Right lung (tissue), 5 donors: ENCODE measurements around the gene FBN3. TPM values are rescaled to one million over a fixed set of nuclear protein-coding genes. Genes with fewer than 3 reads are reported as not detected.
"Not testable (repeated sequence)": the region's sequence is repeated elsewhere in the genome, so short reads cannot be mapped to it uniquely, and the experiment has no call there.

Experiments
- DNase-seq, 2 donors: peaks; one replicate each; pipeline ENCODE4 v3.0.0-alpha.2; 2013
- polyA plus RNA-seq, 5 donors: library from polyadenylated mRNA; unstranded; fragments of 120-200 nt; gene quantifications; one replicate each; pipeline versions ENCODE4 v1.2.1 to v1.2.3, GENCODE V29; 2013; ENCODE audit warnings: inconsistent platforms in 1 of 5, low replicate concordance in 1 of 5; ENCODE audit not compliant: insufficient read length in 5 of 5, insufficient read depth in 1 of 5

FBN3 gene
- polyA plus RNA-seq, 5 donors: 52.4 to 74.3 (median 54.0) TPM

DNA sequence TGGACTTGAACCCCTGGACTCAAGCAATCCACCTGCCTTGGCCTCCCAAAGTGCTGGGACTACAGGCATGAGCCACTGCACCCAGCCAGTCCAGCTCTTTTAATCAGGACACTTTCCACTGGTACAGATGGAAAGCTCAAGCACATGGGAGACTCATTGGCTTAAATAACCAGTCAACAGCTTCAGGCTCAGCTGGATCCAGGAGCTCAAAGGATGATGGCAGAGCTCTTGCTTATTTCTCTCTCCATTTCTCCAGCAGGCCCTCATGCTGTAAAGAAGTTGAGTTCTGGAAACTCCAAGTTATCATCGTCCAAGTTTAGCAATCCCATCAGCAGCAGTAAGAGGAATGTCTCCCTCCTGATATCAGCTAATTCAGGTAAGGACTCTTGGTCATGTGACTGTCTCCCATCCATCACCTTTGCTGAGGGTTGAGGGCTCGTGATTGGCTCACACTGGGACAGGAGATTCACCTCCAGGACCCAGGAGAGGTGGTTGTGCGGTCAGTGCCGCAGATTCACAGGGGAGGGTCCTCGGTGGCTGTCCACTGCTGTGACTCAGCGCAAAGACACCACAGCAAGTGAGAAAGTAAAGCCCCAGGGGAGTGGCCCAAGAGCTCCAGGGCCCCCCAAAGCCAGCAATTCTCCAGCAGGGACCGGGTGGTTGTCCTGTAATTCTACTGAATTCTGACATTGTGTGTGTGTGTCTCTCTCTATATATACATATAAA lies 91.7 kb downstream of the FBN3 start:
- no peak for DNase-seq

DNA sequence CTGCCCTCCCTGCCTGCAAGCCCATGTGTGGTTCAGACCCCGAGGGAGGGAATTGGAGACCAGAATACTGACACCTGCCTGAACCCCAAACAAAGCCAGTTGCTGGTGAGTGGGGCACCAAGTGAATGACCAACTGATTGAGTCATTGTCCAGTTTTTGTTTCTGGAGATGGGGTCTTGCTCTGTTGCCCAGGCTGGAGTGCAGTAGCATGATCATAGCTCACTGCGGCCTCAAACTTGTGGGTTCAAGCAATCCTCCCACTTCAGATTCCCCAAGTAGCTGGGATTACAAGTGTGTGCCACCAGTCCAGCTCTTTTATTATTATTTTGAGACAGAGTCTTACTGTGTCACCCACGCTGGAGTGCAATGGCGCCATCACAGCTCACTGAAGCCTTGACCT lies 92.9 kb downstream of the FBN3 start:
- no peak for DNase-seq

DNA sequence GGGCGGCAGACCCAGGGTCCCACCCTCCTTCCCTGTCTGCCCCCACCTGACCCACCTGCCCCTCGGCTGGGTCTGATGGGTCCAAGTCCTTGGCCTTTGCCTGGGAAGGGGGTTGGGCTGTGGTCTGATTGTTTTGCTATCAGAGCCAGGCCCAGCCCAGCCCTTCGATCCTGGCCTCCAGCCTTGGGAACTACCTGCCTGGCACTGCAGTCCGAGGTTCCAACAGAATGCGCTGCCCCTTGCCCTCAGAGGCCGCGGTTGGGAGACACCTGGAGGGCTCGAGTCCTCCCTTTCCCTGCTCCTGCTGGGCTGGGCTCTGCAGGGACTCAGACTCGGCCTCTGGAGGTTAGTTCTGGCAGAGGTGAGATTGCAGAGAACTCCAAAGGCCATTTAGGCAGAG lies 95.2 kb downstream of the FBN3 start:
- no peak for DNase-seq

DNA sequence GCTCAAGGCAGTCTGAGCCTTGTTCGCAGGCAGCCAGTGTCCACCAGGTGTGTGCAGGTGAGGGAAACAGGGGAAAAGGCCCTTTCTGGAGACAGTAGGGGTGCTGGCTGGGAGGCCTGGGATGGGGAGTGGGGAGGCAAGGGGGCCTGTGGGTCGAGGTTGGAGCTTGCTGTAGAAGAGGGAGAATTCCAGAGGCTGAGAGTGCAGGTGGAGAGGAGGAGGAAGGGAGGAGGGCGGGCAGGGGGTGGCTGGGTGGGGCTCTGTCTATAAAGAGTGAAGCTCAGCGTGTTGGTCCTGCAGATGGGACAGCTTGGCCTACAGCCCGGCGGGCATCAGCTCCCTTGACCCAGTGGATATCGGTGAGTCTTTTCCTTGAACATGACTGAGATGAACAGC lies 96.9 kb downstream of the FBN3 start, which contains the start of gene CCL25:
Gene CCL25 (plus strand): TSS at position 297 of the 396 bp plus-strand sequence. CDS start 290 bp downstream, outside the sequence.
- no peak for DNase-seq

DNA sequence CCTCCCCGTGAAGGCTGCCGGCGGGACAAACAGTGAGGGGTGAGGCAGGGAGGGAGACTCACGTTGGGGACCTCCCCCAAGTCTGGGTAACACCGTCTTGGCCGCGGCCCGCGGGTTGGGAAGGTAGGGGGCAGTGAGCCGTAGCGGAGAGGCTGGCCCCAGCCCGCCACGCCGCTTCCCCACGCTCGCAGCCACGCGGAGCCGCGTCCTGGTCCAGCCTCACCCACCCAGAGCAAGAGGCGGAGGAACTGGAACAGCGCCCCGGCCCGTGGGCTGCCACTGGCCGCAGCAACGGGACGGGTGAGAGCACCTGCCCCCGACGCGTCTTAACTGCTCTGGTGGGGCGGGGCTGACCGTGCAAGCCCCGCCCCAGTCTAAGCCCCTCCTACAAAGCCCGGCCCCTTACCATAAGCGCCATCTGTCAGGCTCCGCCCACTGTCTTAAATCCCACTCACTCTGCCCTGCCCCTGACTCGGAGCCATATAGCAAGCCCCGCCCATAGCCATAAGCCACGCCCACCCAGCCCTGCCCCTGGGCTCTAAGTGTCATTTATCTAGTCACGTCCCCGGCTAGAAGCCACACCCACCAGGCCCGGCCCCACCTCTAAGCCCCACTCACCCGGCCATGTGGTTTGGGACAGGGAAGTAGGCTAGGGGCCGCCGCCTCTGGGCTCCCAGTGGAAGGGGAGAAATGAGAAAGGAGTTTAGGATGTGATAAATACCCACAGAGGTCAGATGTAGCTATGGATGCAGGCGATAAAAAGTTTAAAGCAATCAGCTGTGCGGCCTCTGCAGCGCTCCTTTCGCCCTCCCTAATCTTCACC lies 98.9 kb downstream of the FBN3 start:
- DNase-seq: peak; percentile 40 to 59

DNA sequence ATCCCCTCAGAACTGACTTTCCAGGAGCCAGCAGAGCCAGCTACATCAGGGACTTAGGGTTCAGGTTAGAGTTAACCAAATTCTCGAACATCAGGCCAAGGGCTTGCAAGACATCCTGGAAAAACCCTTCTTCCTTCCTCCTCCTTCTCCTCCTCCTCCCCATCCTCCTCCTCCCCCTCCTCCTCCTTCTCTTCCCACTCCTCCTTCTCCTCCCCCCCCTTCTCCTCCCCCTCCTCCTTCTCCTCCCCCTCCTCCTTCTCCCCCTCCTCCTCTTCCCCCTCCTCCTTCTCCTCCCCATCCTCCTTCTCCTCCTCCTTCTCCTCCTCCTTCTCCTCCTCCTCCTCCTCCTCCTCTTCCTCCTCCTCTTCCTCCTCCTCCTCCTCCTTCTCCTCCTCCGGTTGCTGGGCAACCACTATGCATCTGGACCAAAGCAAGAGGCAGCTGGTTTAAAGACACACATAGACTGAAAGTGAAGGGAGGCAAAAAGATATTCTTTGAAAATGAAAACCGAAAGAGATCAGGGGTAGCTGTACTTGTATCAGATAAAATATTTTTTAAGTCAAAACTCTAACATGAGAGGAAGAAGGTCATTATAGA lies 102.7 kb downstream of the FBN3 start:
- DNase-seq: no peak

DNA sequence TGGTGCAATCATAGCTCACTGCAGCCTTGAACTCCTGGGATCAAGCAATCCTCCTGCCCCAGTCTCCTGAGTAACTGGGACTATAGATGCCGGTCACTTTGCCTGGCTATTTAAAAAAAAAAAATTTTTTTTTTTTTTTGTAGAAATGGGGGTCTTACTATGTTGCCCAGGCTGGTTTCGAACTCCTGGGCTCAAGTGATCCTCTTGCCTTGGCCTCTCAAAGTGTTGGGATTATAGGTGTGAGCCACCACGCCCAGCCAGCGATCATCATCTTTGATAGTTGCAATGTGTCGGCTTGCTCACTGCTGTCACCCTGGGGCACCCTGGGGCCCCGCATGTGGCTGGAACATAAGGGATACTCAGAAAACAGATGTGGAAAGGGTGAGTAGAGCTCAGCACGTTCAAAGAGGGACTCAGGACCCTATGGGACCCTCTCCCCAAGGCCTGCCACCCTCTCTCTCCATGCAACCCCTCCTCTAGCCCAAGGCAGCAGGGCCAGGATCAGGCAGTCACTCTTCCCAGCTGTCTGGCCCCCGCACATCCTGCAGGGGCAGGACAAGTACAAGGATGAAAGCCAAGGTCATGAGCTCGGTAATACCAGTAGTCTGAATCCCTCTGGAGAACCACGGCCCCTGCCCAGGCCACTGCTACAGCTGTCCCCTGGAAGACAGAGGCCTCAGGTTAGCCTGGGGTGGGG lies 103.4 kb downstream of the FBN3 start:
- no peak for DNase-seq

DNA sequence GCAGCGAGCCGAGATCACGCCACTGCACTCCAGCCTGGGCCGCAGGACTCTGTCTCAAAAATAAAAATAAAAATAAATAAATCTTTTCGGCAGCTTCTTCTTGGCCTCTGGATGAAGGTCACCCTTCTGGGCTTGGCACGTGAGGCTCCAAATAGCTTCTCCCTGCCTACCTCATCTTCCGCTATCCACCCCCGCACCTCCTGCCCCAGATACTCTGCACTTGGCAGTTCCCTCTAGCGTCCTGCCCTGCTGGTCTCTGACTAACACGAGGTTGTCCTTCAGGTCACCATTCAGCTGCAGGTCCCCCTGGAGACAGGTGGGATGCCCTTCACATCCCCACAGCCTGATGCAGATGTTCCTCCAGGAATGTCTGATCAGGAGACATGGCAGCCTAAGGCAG lies 105.4 kb downstream of the FBN3 start:
- DNase-seq: no peak

DNA sequence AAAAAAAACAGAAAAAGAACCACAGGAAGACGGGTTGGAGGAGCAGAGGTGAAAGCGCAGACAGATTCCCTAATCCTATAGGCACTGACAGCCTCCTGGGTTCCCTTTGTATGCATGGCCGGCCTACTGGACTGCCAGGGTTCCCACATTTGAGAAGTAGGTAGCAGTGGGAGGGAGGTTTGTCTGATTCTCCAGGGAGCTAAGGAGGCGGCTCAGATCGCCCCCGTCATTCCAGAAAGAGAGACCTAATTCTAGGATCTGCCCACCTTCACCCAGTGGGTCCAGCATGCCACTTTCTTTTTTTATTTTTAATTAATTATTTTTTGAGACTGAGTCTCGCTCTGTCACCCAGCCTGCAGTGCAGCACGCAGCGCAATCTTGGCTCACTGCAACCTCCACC lies 106.5 kb downstream of the FBN3 start:
- DNase-seq: no peak

DNA sequence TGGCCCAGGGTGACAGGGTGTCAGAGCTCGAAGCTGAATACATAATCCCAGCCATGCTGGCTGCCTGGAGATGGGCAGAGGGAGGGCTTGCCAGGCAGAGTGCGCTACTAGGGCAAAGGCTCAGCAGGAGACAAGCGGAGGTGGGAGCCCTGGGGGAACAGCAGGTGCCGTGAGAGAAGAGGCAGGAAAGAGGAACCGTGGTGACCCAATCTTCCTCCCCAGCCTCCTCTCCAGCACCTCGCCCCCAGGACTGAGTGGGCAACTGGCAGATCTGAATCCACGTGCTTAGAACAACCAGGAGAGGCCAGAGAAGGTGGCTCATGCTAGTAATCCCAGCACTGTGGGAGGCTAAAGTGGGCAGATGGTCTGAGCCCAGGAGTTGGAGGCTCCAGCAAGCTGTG lies 107.9 kb downstream of the FBN3 start:
- no peak for DNase-seq

DNA sequence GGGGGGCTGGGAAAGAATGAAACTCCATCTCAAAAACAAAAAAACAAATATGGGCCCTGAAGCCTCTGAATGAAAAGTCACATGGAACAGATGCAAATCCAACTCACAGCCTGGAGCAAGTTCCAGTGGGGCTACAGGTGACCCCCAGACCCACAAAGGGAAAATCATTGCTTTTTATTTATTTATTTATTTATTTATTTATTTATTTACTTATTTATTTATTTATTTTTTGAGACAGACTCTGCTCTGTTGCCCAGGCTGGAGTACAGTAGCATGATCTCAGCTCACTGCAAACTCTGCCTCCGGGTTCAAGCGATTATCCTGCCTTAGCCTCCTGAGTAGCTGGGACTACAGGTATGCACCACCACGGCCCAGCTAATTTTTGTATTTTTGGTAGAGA lies 110.2 kb downstream of the FBN3 start:
- no peak for DNase-seq

DNA sequence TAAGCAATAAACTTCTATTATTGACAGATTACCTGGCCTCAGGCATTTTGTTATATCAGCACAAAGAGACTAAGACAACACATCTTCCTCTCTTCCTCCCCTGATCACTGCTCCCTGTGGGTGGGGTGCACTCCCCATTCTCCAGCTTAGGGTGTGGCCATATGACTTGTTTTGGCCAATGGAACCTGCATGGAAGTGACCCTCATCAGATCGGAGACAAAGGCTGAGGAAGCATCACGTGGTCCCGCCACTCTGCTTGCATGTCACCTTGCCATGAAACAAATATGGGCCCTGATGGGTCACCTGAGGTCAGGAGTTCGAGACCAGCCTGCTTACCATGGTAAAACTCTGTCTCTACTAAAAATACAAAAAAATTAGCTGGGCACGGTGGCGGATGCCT lies 110.6 kb downstream of the FBN3 start:
- no peak for DNase-seq

DNA sequence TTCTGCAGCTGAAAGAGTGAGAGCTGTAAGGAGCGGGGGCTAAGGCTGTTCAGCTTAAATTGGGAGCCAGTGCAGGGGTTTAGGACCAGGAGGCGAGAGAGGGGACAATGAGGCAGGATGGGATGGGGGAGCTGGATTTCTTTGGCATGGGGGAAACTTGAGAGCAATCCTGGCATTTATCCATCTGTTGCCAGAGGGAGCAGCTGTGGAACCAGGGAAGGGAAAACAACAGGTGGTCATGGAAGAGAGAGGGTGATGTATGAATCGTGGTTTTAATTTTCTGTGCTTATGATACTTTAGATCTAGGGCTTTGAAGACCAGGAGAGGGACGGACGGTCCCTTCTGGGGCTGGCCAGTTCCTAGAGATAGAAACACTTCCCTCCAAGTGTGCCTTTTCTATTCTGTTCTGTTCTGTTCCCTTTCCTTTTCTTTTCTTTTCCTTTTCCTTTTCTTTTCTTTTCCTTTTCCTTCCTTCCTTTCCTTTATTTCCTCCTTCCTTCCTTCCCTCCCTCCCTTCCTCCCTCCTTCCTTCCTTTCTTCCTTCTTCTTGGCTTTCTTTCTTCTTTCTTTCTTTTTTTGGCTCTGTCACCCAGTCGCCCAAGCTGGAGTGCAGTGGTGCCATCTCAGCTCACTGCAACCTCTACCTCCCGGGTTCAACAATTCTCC lies 112.8 kb downstream of the FBN3 start:
- DNase-seq: no peak

DNA sequence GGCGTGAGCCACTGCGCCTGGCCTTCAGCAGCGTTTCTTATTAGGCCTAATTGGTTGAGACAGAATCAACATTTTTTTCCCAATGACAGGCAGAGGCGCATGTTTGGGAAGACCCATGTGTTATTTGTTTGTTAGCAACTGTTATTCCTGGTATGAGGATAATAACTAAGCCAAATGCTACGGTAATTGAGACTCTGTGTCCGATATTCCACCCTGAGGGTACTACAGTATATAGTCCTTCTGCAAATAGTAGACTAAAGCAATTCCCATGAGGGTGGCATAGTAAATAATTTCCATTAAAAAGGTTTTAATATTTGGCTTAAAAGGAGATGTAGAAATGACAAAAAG lies 115.2 kb downstream of the FBN3 start:
- DNase-seq: no peak

DNA sequence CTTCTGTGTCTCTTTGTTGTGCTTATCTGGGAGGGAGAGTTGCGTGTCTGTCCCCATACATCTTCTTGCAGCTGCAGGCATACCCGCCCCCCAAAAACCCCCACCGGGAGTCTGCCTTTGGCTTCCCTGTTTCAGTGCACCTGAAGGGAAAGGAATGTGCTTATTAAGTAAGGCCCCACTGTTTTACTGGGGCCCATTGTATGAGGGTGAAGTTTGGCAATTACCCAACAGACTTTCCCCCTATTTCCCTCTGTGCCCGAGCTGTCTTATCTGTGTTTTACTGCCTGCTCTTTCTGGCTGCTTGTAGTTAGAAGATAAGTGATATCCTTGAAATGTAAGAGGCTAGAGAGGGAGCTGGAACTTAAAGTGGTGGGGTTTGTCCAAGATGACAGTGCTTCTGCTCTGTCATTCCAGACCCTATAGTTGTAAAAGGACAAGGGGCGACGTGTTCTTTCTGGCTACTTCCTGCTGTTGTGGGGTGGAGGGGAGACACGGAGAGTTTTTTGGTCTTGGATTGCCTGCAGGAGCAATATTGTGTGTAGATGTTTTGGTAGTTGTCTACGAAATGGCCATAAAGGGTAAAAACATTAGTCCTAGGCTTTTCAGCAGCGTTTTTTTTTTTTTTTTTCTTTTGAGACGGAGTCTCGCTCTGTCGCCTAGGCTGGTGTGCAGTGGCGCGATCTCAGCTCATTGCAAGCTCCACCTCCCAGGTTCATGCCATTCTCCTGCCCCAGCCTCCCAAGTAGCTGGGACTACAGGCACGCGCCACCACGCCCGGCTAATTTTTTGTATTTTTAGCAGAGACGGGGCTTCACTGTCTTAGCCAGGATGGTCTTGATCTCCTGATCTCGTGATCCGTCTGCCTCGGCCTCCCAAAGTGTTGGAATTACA lies 115.9 kb downstream of the FBN3 start:
- DNase-seq: not testable (repeated sequence)

DNA sequence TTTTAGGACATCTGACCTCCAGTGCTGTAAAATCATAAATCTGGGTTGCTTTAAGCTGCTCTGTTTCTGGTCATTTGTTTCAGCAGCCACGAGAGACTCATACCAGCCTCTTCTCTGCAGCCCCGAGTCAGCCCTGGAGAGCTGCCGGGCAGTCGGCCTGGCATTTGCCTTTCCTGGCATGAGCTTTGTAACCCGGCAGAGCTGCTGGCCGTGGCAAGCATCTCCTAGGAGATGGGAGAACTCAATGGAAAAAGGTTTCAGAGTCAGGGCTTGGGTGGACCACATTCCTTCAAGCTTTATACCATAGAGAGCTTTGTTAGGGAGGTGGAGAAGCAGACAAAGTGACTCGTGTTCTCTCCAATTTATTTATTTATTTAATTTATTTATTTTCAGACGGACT lies 118.4 kb downstream of the FBN3 start:
- no peak for DNase-seq

DNA sequence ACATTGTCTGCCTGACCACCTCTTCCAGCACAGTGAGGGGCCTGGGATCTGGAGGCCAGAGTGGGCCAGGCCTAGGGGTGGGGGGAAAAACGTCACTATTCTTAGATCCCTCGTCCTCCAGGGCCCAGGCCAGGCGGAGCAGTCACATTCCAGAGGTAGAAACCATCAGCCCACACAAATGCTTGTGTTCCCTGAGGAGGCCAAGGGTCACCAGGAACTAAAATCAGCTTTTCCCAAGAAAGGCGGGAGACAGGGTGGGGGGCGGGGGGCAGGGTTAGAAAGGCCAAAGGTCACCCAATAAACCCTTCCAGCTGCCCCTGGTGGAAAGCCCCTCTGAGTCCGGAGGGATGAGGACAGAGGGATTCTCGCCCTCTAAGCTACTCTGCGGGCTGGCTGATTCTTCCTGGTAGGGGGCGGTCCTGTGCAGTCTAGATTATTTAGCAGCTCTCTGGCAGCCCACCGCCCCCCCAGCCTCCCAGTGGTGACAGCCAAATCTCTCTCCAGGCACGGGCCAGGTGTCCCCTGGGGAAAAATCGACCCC lies 120.4 kb downstream of the FBN3 start:
- DNase-seq: no peak

DNA sequence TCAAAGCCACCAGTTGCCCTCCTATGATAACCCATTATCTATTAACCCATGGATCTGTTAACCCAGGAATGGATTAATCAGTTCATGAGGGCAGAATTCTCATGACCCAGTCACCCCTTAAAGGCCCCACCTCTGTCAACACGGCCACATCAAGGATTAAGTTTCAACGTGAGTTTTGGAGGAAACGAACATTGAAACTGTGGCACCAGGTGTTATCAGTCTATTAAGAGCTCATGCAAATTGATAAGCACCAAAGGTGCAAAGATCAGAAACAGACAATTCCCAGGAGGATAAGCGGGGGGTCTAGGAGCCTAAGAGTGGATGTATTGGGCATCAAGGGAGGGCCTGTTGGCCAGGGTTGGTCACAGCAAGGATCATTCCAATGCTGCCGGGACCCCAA lies 124.1 kb downstream of the FBN3 start:
- no peak for DNase-seq

DNA sequence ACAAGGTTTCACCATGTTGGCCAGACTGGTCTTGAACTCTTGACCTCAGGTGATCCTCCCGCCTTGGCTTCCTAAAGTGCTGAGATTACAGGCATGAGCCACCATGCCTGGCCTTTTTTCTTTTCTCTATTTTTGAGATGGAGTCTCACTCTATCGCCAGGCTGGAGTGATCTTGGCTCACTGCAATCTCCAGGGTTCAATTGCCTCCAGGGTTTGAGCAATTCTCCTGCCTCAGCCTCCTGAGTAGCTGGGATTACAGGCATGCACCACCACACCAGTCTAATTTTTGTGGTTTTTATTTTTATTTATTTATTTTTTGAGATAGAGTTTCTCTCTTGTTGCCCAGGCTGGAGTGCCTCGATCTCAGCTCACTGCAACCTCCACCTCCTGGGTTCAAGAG lies 125.1 kb downstream of the FBN3 start:
- not testable (repeated sequence) for DNase-seq

DNA sequence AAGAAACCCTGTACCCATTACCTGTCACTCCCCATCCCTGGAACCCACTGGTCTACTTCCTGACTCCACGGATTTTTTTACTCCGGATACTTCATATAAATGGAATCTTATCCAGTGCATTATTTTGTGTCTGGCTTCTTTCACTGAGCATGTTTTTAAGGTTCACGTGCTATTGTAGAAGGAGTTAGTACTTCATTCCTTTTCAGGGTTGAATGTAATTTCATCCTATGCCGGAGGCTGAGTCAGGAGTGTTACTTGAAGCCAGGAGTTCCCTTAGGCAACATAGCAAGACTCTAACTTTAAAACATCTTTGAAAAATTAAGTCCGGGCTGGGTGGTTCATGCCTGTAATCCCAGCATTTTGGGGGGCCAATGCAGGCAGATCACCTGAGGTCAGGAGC lies 126.0 kb downstream of the FBN3 start:
- DNase-seq: no peak
